SHP77 (cell line): ENCODE measurements around the gene METTL15.
"Not testable (repeated sequence)": the region's sequence is repeated elsewhere in the genome, so short reads cannot be mapped to it uniquely, and the experiment has no call there.

Source experiments
- DNase-seq, 2 experiments: peaks; one replicate each; lab custom pipeline; 2025; lab: John Stamatoyannopoulos, UW

Gene METTL15

DNA sequence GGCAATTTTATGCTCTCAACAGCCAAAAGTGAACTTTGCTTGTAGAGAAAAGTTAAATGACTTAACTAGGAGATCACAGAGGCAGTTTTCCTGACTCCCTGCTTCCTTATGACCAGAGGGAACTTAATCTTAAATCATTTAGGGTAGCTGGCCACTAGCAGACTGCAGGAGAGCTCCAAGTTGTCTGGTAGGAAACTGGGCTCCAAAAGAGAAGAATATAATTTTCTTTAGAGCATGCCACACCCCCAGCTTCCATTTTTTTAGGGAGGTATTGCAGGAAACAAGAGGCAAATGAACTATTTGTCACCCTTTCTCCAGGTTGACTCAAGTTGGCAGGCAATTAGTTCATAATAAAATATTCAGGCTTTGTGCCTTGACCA is 2.6 kb downstream of the METTL15 start:
- no peak for DNase-seq

DNA sequence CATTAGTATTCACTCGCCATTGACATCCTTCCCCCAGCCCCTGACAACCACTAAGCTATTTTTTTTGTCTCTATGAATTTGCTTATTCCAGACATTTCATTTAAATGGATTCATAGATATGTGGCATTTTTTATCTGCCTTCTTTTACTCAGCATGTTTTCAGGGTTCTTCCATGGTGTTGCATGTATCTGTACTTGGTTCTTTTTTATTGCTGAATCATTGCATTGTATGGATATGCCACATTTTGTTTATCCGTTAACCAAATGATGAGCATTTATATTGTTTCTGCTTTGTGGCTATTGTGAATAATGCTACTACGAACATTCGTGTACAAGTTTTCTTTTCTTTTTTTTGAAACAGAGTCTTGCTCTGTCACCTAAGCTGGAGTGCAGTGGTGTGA is 5.9 kb downstream of the METTL15 start:
- no peak for DNase-seq

DNA sequence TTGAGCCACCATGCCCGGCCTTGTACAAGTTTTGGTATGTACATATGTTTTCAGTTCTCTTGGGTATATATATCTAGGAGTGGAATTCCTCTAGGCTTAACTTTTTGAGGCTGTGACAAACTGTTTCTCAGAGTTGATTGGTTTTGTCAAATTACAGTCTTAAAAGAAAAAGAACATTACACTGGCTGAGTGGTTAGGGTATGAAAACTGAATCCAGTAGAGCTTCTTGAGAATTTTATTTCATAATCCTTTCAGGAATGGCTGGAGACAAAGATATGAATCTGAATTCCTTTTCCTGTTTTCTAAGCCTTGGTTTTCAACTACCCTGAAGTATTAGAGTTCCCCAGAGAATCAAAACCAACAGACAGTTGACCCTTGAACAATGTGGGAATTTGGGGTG is 6.5 kb downstream of the METTL15 start:
- DNase-seq: no peak

DNA sequence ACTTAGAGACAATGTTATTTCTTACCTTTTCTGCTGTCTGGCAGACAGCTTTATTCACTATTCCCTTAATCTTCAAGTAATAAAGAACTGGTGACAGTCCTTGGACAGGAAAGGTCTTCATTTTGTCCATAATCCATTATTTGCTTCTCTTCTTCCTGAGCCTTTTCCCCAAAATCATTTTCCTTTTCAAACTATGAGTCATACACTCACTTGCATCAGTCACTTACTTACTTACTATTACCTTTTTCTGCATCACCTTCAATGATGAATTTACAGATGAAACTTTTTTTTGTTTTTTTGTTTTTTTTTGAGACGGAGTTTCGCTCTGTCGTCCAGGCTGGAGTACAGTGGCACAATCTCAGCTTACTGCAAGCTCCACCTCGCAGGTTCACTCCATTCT is 9.5 kb downstream of the METTL15 start:
- no peak for DNase-seq

DNA sequence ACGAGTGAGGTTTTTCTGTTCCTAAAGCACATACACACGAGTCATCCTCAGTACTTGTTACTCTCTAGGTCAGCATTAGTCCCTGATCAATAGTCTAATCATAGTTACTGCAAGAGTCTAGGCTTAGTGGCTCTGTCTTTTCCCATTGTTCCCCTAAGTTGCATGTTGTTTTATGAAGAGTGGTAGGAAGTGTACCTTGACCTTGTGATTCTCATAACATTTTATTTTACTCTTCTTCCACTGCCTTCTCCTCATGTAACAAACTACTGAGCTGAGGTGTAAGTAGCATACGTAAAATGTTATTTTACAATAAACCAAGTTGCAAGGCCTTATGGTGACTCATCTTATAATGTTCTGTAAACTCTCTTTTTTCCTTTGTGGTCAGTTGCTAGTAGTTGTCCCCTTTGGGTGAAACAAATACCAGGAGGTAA is 15.0 kb downstream of the METTL15 start:
- no peak for DNase-seq

DNA sequence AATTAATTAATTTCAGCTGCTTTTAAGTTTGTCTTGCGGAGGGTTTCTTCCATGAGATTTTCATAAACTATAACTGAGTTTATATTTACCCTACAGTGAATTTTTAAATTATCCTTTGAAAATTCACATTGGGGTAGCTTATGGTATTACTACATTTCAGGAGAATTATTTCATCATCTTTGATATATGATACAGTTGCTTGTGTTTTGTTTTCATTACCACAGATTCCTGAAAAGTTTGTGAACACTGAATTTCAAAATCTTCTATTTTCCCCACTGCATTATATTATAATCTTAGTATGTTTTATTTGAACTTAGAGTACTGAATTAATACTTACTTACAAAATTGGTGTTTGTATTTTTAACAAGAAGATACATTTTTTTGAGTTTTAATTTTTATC is 24.4 kb downstream of the METTL15 start:
- DNase-seq: no peak

DNA sequence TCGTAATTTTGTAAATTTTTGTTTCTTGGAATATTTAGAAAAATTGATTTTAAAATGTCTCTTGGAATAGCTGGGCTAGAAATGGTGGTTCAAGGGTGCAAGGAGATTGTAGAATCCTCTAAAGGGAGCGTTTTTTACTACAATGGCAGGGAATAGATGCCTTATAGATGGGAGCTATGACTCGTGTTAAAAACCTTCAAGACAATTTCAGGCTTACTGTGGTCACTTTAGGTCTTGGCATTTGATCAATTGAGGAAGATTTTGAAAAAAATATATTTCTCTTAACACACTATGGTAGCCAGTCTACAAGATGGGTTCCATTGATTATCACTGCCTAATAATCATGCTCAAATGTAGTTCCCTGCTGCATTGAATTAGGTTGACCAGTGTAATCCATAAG is 25.0 kb downstream of the METTL15 start:
- no peak for DNase-seq

DNA sequence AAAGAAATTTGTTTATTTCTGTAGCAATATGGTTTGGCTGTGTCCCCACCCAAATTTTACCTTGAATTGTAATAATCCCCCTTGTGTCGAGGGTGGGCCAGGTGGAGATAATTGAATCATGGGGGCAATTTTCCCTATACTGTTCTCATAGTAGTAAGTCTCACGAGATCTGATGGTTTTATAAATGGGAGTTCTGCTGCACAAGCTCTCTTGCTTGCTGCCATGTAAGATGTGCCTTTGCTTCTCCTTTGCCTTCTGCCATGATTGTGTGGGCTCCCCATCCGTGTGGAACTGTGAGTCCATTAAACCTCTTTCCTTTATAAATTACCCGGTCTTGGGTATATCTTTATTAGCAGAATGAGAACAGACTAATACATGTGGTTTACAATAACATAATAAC is 28.0 kb downstream of the METTL15 start:
- DNase-seq: not testable (repeated sequence)

DNA sequence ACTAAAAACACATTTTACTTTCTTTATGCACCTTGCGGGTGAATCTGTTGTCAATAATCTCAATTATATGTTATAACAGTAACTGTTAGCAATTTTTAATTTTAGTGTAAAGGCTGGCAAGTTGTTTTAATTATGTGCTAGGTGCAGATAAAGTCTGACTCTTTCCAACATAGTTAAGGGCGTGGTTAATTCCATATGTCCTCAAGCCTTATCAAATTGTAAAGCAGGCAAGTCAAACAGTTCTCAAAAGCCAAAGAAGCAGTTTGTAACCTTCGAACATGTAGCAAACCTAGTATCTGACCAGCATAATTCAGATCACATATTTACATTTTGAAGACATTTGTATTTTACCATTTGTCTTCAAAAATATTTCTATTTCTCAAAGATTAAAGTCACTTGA is 29.2 kb downstream of the METTL15 start:
- DNase-seq: no peak

DNA sequence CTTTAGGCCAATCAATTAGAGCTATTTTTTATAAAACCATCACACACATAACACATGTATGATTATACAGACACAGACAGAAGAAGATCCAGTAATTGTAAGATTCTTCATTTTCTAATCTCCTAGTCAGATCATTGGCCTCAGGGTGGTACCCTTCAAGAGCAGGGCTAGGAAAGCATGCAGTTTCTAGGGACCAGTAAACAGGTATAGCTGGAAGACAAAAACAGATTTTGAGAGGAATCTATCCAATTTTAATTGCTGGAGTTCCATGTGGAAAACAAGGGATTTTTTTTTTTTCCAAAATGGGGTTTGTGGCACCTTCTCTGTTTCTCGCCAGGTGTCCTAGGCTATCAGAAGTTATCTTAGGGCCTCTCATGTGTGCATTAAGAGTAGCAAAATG is 29.6 kb downstream of the METTL15 start:
- no peak for DNase-seq

DNA sequence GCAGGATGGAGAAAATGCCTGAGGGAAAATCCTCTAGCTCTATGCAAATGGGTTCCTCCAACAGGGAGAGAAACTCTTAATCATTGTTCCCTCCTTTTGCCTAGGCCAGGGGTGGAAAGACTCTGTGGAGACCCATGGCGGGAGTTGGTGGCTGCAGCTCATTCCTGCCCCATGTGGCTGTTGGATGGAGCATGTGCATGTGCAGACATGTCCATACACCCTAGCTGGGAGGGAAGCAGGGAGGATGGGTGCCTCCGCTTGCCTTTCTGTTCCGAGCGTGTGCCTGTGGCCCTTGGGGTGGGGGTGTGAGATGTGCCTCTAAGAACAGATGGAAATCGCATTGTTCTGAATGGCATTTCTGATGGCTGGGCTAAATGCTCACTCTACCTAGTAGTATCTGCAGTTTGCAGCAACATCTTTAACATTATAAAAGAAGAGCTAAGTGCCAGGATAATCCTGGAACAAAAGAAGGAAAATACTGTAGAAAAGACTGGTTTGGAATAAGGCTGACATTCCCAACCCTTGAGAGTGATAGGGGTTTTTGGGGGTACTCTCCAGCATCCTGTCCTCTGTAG is 31.7 kb downstream of the METTL15 start:
- DNase-seq: no peak

DNA sequence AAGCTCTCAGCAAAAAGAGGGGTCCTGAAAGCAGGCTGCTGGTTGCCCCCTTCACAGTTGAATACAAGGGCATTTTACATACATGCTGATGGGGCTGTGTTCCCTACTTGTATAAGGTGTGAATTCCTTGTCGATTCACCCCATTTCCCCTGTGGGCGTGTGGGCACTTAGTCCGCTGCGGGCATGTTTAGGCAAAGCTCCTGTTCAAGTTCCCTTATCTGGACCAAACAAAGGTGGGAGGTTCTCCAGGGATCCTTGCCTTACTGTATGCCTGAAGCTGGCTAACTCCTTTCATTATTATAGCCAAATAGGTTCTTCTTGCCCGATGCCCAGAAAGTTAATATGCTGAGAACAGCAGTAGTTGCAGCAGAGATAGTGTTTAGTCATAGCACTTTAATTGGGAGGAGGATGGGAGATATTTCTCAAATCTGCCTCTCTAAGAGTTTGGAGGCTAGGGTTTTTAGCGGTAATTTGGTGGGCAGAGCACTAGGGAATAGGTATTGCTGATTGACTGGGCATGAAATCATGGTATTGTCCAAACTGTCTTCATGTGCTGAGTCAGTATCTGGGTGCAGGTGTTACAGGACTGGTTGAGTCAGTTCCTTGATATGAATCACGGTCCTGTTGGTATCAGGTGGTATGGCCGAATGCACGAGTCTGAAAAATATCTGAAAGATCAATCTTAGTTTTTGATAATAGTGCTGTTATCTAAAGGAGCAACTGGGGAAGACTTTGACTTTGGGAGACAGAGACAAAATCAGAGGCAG is 32.7 kb downstream of the METTL15 start:
- no peak for DNase-seq

DNA sequence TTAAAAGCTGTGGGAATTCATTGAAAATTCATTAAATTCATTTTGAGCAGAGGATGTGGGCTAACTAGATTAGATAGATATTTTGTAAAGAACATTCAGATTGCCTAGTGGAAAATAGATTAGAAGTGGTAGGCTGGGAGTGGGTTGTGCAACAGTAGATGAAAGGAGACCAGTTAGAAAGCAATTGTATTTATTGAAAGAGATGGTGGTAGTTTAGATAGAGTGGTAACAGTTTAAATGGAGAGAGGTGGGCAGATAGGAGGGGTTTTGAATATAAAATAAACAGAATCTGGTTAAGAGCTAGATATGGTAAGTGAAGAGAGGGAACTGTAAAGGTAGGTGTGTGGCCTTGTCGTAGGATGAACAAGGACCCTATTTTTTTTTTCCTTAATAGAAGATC is 34.5 kb downstream of the METTL15 start:
- DNase-seq: no peak

DNA sequence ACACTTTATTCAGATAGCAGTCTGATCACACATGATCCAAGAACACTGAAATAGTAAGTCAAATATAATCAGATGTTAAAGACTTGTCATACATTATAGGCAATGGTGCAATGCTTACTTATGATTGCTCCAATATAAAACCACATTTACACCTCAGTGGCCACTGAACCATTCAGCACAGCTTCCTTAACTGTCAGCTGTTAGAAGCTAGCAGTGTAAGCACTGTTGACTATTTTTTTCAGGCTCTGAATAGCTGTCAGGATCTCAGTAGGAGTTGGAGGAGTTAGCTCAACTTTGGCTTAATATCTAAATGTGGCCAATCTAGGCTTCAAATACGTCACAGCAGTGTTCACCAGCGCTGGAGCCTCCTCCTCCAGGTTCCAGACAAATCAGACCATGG is 36.6 kb downstream of the METTL15 start:
- no peak for DNase-seq

DNA sequence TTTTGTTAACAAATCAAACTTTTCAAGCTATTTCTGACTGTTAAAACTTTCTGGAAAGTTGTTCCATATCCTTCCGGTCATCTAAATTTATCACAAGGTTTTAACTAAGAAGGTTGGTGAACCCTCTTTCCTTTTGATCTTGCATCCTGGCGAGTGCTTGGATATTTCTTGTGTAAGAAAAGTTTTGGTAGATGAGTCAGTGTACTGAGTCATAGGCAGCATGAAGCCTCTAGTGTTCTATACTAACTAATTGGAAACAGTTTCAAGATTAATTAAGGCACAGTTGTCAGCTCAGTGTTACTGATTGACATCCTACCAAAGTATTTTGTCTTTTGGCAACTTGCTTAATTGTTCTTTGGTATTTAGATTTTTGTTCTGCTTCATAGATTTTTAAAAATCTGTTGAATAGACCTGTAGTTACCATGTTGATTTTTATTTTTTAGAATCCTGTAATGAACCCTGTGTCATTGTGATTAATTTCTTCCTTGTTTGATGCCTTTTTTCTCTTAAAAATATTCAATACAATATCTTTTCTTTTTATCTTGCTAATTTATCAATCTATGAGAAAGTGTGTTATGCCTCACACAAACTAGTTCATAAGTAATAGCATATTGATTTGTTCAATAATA is 38.0 kb downstream of the METTL15 start:
- no peak for DNase-seq

DNA sequence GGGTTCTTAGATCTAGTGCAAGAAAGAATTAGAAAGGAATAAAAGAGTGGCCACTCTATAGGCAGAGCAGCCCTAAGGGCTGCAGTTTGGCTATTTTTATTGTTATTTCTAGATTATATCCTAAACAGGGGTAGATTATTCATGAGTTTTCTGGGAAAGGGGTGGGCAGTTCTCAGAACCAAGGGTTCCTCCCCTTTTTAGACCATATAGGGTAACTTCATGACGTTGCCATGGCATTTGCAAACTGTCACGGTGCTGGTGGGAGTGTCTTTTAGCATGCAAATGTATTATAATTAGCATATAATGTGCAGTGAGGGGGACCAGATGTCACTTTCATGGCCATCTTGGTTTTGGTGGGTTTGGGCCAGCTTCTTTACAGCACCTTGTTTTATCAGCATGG is 44.6 kb downstream of the METTL15 start:
- DNase-seq: no peak

DNA sequence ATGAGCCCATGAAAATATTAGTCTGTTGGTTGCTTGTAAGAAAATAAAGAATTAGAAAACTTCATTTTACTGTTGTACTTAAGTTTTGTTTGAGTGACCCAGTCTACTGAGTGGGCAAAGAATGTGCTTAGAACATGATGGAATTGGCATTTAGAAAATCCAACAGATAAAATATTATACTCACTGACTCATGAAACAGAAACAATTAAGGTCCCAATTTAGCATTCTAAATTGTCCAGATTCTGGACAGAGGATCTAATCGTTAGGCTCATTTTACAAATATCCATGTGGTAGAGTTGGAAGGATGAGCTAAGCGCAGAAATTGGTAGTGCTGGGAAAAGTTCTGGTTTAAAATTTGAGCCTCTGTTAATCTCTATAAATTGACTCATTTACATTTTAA is 45.4 kb downstream of the METTL15 start:
- DNase-seq: no peak

DNA sequence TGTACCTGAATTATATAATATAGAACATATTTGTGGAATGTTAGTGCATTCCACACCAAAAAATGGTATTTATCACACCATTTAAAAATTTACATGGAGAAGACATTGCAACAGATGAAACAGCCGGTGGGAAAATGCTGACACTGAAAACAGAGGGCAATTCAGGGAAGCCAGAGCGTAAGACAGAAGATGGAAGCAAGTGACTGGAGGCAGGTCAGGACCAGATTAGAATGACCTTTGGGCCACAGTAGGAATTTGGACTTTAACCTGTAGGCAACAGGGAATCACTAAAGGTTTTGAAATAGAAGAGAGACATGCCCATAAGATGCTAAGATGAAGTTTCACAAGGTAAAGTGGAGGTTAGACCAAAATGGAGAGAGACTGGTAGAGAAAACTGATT is 60.5 kb downstream of the METTL15 start:
- DNase-seq: no peak

DNA sequence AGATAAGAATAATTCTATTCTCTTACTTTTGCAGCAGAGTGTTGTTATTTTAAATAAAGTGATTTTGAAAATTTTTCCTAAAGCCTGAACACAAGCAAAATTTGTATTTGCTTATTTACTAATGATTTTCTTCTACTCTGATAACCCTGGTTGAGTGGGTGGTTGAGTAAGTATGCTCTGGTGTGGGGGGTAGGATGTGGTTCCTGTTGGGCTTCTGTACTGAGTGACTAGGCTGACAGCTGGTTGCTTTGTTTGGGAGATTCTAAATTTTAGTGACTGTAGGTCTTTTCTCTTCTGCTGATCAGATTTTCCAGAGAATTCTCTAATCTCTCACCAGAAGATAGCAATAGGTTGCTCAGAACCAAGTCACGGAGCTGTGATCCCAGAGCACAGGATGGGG is 61.6 kb downstream of the METTL15 start:
- DNase-seq: no peak

DNA sequence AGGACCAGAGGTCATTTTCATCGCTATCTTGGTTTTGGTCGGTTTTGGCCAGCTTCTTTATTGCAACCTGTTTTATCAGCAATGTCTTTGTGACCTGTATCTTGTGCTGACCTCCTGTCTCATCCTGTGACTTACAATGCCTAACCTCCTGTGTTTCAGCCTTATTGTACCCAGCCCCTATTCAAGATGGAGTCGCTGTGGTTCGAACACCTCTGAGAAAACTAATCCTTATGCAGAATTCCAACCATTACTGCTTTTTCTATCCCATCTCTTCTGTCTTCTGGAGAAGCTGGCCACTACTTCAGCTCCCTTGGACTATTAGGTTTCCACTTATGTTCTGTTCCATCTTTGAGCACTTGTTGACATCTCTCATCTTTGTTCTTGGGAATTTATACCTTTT is 62.6 kb downstream of the METTL15 start:
- DNase-seq: no peak

DNA sequence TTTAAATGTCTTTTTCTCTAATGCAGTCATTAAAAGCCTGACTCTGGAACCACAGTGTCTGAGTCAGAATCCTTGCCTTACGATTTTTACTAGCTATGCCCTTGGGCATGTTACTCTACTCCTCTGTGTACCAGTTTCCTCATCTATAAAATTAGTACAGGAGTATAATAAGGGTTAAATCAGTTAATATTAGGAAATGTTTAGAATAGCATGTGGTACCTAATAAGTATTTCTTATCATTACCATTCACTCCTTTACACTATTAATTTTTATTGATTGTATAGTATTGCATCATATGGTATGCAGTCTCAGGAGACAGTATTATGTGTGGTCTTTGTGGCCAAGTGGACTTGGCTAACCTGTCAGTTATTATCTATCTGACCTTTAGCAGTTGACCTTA is 68.2 kb downstream of the METTL15 start:
- no peak for DNase-seq

DNA sequence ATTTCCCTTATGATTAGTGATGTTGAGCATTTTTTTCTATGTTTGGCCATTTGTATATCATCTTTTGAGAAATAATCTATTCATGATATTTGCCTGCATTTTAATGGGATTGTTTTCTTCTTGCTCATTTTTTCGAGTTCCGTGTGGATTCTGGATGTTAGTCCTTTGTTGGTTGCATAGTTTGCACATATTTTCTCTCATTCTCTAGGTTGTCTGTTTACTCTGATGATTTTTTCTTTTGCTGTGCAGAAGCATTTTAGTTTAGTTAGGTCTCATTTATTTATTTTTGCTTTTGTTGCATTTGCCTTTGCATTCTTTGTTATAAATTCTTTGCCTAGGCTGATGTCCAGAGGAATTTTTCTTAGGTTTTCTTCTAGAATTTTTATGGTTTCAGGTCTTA is 87.3 kb downstream of the METTL15 start:
- DNase-seq: no peak

DNA sequence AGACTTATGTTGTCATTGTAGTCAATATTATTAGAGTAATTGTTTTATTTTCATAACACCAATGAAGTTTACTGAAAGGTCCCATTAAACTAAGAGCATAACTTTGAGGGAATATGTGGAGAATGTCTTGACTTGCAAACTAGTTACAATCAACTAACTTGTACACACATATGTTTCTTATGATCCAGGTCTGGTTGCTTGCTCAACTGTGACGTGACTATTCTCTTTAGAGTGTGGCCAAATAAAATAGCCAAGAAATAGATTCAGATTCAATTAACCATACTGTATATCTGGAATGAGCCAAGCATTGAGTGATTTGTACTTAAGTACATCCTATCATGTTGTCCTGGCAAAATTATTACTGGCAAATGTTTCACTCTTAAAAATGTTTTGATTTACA is 101.7 kb downstream of the METTL15 start:
- no peak for DNase-seq

DNA sequence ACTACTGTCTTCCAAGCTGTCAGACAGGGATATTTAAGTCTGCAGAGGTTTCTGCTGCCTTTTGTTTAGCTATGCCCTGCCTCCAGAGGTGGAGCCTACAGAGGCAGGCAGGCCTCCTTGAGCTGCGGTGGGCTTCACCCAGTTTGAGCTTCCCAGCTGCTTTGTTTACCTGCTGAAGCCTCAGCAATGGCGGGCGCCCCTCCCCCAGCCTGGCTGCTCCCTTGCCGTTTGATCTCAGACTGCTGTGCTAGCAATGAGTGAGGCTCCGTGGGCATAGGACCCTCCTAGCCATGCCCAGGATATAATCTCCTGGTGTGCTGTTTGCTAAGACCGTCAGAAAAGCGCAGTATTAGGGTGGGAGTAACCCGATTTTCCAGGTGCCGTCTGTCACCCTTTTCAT is 113.9 kb downstream of the METTL15 start:
- DNase-seq: not testable (repeated sequence)
